BE2C (cell line): ENCODE data around the gene SPINT1.

Experiments used
- DNase-seq: peaks from one replicate; pipeline ENCODE4 v3.0.0-alpha.2; 2020
- H3K27me3 ChIP-seq: fragments of 250-450 bp; sonication (Bioruptor Pico); 2 replicates; pipeline ENCODE4 v1.5.1; 2020; ENCODE audit warnings: mild to moderate bottlenecking
- H3K36me3 ChIP-seq: fragments of 250-450 bp; sonication (Bioruptor Pico); 2 replicates; pipeline ENCODE4 v1.5.1; 2020; ENCODE audit warnings: mild to moderate bottlenecking
- H3K4me1 ChIP-seq: fragments of 250-450 bp; sonication (Bioruptor Pico); 2 replicates; pipeline ENCODE4 v1.5.1; 2020
- H3K4me3 ChIP-seq: 2 replicates; pipeline ENCODE4 v1.5.1; 2011; ENCODE audit warnings: low read depth, low read length
- H3K9me3 ChIP-seq: fragments of 250-450 bp; sonication (Bioruptor Pico); 2 replicates; pipeline ENCODE4 v1.5.1; 2020
- TF ChIP-seq, protein P1 (sequence below): IDR thresholded peaks from 2 replicates; pipeline ENCODE4 v1.5.1; 2012; ENCODE audit warnings: mild to moderate bottlenecking, low read depth, low read length

The SPINT1 gene

GRCh38 chr15:40877694-40878093 lies 33.8 kb downstream of the SPINT1 start:
- Histone ChIP-seq H3K4me3 (no peak overlapping the region), H3K4me1 (no peaks in the 10 kb centered on the region), H3K36me3 (no peaks in the 10 kb centered on the region), H3K9me3 (no peaks in the 10 kb centered on the region), H3K27me3 (no peaks in the 10 kb centered on the region)
- TF ChIP-seq, protein P1, sequence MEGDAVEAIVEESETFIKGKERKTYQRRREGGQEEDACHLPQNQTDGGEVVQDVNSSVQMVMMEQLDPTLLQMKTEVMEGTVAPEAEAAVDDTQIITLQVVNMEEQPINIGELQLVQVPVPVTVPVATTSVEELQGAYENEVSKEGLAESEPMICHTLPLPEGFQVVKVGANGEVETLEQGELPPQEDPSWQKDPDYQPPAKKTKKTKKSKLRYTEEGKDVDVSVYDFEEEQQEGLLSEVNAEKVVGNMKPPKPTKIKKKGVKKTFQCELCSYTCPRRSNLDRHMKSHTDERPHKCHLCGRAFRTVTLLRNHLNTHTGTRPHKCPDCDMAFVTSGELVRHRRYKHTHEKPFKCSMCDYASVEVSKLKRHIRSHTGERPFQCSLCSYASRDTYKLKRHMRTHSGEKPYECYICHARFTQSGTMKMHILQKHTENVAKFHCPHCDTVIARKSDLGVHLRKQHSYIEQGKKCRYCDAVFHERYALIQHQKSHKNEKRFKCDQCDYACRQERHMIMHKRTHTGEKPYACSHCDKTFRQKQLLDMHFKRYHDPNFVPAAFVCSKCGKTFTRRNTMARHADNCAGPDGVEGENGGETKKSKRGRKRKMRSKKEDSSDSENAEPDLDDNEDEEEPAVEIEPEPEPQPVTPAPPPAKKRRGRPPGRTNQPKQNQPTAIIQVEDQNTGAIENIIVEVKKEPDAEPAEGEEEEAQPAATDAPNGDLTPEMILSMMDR, result no peak
- no peak for DNase-seq

- Histone ChIP-seq H3K9me3 (no peaks in the 10 kb centered on the region), H3K4me1 (no peaks in the 10 kb centered on the region), H3K36me3 (no peaks in the 10 kb centered on the region), H3K27me3 (no peaks in the 10 kb centered on the region), H3K4me3 (no peak overlapping the region)
- DNase-seq, result no peak
- TF ChIP-seq, protein P1, result no peak
Observed at GRCh38 chr15:40878785-40879184, 34.9 kb downstream of the SPINT1 start.

GRCh38 chr15:40879609-40880008 lies 35.8 kb downstream of the SPINT1 start:
- no peaks in the 10 kb centered on the region for H3K27me3 ChIP-seq
- H3K4me3 ChIP-seq, result no peak overlapping the region
- no peaks in the 10 kb centered on the region for H3K4me1 ChIP-seq
- H3K9me3 ChIP-seq, result no peaks in the 10 kb centered on the region
- no peaks in the 10 kb centered on the region for H3K36me3 ChIP-seq
- no peak for DNase-seq
- TF ChIP-seq, protein P1, result no peak

GRCh38 chr15:40881351-40881750 lies 37.5 kb downstream of the SPINT1 start:
- no peak overlapping the region for H3K4me3 ChIP-seq
- no peaks in the 10 kb centered on the region for H3K27me3 ChIP-seq
- H3K4me1 ChIP-seq, result no peaks in the 10 kb centered on the region
- H3K36me3 ChIP-seq, result no peaks in the 10 kb centered on the region
- no peaks in the 10 kb centered on the region for H3K9me3 ChIP-seq
- TF ChIP-seq, protein P1, result no peak
- DNase-seq, result no peak

GRCh38 chr15:40886586-40886985 lies 42.7 kb downstream of the SPINT1 start:
- Histone ChIP-seq H3K36me3 (no peaks in the 10 kb centered on the region), H3K9me3 (no peaks in the 10 kb centered on the region), H3K4me1 (no peaks in the 10 kb centered on the region), H3K27me3 (no peaks in the 10 kb centered on the region), H3K4me3 (no peak overlapping the region)
- DNase-seq, result no peak
- TF ChIP-seq, protein P1, result no peak

DNA sequence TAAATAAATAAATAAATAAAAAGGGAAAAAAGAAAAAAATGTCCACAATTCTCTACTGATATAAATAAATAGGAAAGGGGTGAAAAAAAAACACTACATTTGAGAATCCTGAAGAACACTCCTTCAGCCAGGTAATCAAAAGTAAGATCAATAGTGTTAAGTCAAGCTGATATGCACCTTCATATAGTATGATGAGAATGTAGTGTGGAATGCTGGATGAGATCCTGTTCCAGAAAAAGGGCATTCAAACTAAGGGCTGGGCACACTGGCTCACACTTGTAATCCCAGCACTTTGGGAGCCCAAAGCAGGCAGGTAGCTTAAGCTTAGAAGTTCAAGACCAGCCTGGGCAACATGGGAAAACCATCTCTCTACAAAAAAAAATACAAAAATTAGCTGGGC lies 45.3 kb downstream of the SPINT1 start:
- H3K4me3 ChIP-seq, result no peak overlapping the region
- H3K9me3 ChIP-seq, result no peaks in the 10 kb centered on the region
- no peak for DNase-seq
- no peaks in the 10 kb centered on the region for H3K4me1 ChIP-seq
- H3K36me3 ChIP-seq, result no peaks in the 10 kb centered on the region
- TF ChIP-seq, protein P1, result no peak
- no peaks in the 10 kb centered on the region for H3K27me3 ChIP-seq
